WTC11 (cell line): ENCODE results near the gene HBB. TPM values are rescaled to one million over a fixed set of nuclear protein-coding genes. Genes with fewer than 3 reads are reported as not detected.

Experiments used
- ATAC-seq: fragments of 200-7000 bp; cut with Tn5 transposase; 2 replicates; pipeline ENCODE4 v1.10.0; 2021; ENCODE audit warnings: mild to moderate bottlenecking, moderate library complexity
- CTCF ChIA-PET: fragments of 300-600 bp; sonication (Branson Sonifier 250); formaldehyde crosslinking; loops from one replicate; lab custom pipeline; 2021; ENCODE audit warnings: antibody characterized with exemption; lab: Charles Lee
- POLR2A ChIA-PET: fragments of 350-600 bp; sonication (Branson Sonifier 250); formaldehyde crosslinking; loops from one replicate; lab custom pipeline; 2021; ENCODE audit warnings: antibody characterized with exemption; lab: Charles Lee
- DNase-seq: peaks from one replicate; pipeline ENCODE4 v3.0.0; 2021; ENCODE audit warnings: low spot score
- H3K27ac Mint-ChIP-seq: 2 replicates; pipeline ENCODE4 v1.8.0; 2021; ENCODE audit warnings: mixed read lengths
- H3K27me3 Mint-ChIP-seq: 2 replicates; pipeline ENCODE4 v1.8.0; 2021; ENCODE audit warnings: low read depth, mild to moderate bottlenecking, moderate library complexity, mixed read lengths
- H3K36me3 Mint-ChIP-seq: 2 replicates; pipeline ENCODE4 v1.8.0; 2021; ENCODE audit warnings: mixed read lengths
- H3K4me1 Mint-ChIP-seq: 2 replicates; pipeline ENCODE4 v1.8.0; 2022; ENCODE audit warnings: mixed read lengths
- H3K4me3 Mint-ChIP-seq: 2 replicates; pipeline ENCODE4 v1.8.0; 2021; ENCODE audit warnings: mild to moderate bottlenecking, moderate library complexity, mixed read lengths
- H3K9me3 Mint-ChIP-seq: 2 replicates; pipeline ENCODE4 v1.8.0; 2021; ENCODE audit warnings: mixed read lengths
- CREB1 ChIP-seq: sonication (generic); formaldehyde crosslinking; IDR thresholded peaks from 2 replicates; pipeline ENCODE4 v1.8.0; 2023; ENCODE audit warnings: mild to moderate bottlenecking, missing genetic modification reagents
- OVOL2 ChIP-seq: fragments of 250-450 bp; sonication (Bioruptor Pico); IDR thresholded peaks from 2 replicates; pipeline ENCODE4 v1.9.0; 2021; ENCODE audit warnings: mild to moderate bottlenecking, borderline replicate concordance
- SMAD3 ChIP-seq: sonication (generic); formaldehyde crosslinking; IDR thresholded peaks from 2 replicates; pipeline ENCODE4 v1.8.0; 2022; ENCODE audit warnings: missing genetic modification reagents, mild to moderate bottlenecking, borderline replicate concordance
- SOX15 ChIP-seq: fragments of 250-450 bp; sonication (Bioruptor Pico); IDR thresholded peaks from 2 replicates; pipeline ENCODE4 v1.9.0; 2021; ENCODE audit warnings: mild to moderate bottlenecking
- SP1 ChIP-seq: sonication (generic); formaldehyde crosslinking; conservative IDR thresholded peaks from 2 replicates; pipeline ENCODE4 v1.8.1; 2022; ENCODE audit warnings: missing genetic modification reagents
- TCF7 ChIP-seq: sonication (generic); formaldehyde crosslinking; IDR thresholded peaks from 2 replicates; pipeline ENCODE4 v1.8.0; 2022; ENCODE audit warnings: mild to moderate bottlenecking, low read depth, missing genetic modification reagents, moderate library complexity
- TEAD4 ChIP-seq: sonication (generic); formaldehyde crosslinking; IDR thresholded peaks from 2 replicates; pipeline ENCODE4 v1.8.0; 2022; ENCODE audit warnings: mild to moderate bottlenecking, missing genetic modification reagents
- ZBTB21 ChIP-seq: sonication (generic); formaldehyde crosslinking; IDR thresholded peaks from 2 replicates; pipeline ENCODE4 v1.8.1; 2023; ENCODE audit warnings: mild to moderate bottlenecking, missing genetic modification reagents, borderline replicate concordance
- ZNF423 ChIP-seq: fragments of 250-450 bp; sonication (Bioruptor Pico); IDR thresholded peaks from 2 replicates; pipeline ENCODE4 v2.1.2; 2022; ENCODE audit warnings: mild to moderate bottlenecking, moderate library complexity
- total RNA-seq: library from RNA; stranded (reverse); gene quantifications from 3 replicates; pipeline ENCODE4 v1.2.3, GENCODE V29; 2021
- TF ChIP-seq, protein P1 (sequence below): sonication (generic); formaldehyde crosslinking; IDR thresholded peaks from 2 replicates; pipeline ENCODE4 v1.8.1; 2023; ENCODE audit warnings: mild to moderate bottlenecking, missing genetic modification reagents, moderate library complexity
- TF ChIP-seq, protein P2 (sequence below): sonication (generic); formaldehyde crosslinking; IDR thresholded peaks from 2 replicates; pipeline ENCODE4 v1.8.1; 2023; ENCODE audit warnings: mild to moderate bottlenecking, moderate library complexity, missing genetic modification reagents
- TF ChIP-seq, protein P3 (sequence below): fragments of 250-450 bp; sonication (Bioruptor Pico); IDR thresholded peaks from 2 replicates; pipeline ENCODE4 v1.8.0; 2021; ENCODE audit warnings: mild to moderate bottlenecking
- TF ChIP-seq, protein P4 (sequence below): fragments of 250-450 bp; sonication (Bioruptor Pico); IDR thresholded peaks from 2 replicates; pipeline ENCODE4 v2.1.2; 2022; ENCODE audit warnings: mild to moderate bottlenecking, moderate library complexity
- TF ChIP-seq, protein P5 (sequence below): sonication (generic); formaldehyde crosslinking; IDR thresholded peaks from 2 replicates; pipeline ENCODE4 v1.8.1; 2023; ENCODE audit warnings: mild to moderate bottlenecking, missing genetic modification reagents
- TF ChIP-seq, protein P6 (sequence below): sonication (generic); formaldehyde crosslinking; IDR thresholded peaks from 2 replicates; pipeline ENCODE4 v1.8.1; 2022; ENCODE audit warnings: low read depth, missing genetic modification reagents, borderline replicate concordance
- TF ChIP-seq, protein P7 (sequence below): sonication (generic); formaldehyde crosslinking; IDR thresholded peaks from 2 replicates; pipeline ENCODE4 v1.8.0; 2022; ENCODE audit warnings: mild to moderate bottlenecking, missing genetic modification reagents
- TF ChIP-seq, protein P8 (sequence below): fragments of 250-450 bp; sonication (Bioruptor Pico); IDR thresholded peaks from 2 replicates; pipeline ENCODE4 v1.9.0; 2021; ENCODE audit warnings: mild to moderate bottlenecking
- TF ChIP-seq, protein P9 (sequence below): sonication (generic); formaldehyde crosslinking; IDR thresholded peaks from 2 replicates; pipeline ENCODE4 v1.8.0; 2022; ENCODE audit warnings: mild to moderate bottlenecking, missing genetic modification reagents
- TF ChIP-seq, protein P10 (sequence below): sonication (generic); formaldehyde crosslinking; conservative IDR thresholded peaks from 2 replicates; pipeline ENCODE4 v1.8.1; 2022; ENCODE audit warnings: mild to moderate bottlenecking, missing genetic modification reagents
- TF ChIP-seq, protein P11 (sequence below): sonication (generic); formaldehyde crosslinking; IDR thresholded peaks from 2 replicates; pipeline ENCODE4 v1.8.0; 2022; ENCODE audit warnings: mild to moderate bottlenecking, missing genetic modification reagents

The HBB gene
- total RNA-seq, 1 experiment from 2014 or later = not detected

DNA sequence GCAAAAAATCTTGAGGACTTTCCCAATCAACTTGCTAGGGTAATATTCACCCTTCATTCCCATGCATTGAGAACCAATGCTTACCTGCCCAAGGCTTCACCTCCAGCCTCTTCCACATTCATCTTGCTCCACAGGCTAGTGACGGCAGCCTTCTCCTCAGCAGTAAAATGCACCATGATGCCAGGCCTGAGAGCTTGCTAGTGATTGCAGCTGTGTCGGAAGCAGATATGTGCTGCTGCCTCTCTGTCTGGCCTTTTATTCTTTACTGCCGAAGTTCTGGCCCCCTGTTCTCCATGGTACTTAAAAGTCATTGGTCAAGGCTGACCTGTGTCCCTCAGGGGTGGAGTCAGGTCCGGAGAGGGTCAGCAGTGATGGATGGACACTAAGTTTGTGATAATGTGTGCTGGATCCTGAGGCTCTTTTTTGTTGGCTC lies 42.9 kb upstream of the HBB start, which contains the start of gene HBE1:
HBE1 (minus strand) TSS at position 231 of the 433 bp plus-strand sequence; CDS start at position 176, 55 bp downstream.
- TF ChIP-seq, protein P1, sequence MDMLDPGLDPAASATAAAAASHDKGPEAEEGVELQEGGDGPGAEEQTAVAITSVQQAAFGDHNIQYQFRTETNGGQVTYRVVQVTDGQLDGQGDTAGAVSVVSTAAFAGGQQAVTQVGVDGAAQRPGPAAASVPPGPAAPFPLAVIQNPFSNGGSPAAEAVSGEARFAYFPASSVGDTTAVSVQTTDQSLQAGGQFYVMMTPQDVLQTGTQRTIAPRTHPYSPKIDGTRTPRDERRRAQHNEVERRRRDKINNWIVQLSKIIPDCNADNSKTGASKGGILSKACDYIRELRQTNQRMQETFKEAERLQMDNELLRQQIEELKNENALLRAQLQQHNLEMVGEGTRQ = no peak
- TF ChIP-seq, protein P2, sequence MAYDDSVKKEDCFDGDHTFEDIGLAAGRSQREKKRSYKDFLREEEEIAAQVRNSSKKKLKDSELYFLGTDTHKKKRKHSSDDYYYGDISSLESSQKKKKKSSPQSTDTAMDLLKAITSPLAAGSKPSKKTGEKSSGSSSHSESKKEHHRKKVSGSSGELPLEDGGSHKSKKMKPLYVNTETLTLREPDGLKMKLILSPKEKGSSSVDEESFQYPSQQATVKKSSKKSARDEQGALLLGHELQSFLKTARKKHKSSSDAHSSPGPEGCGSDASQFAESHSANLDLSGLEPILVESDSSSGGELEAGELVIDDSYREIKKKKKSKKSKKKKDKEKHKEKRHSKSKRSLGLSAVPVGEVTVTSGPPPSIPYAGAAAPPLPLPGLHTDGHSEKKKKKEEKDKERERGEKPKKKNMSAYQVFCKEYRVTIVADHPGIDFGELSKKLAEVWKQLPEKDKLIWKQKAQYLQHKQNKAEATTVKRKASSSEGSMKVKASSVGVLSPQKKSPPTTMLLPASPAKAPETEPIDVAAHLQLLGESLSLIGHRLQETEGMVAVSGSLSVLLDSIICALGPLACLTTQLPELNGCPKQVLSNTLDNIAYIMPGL (CRISPR knock-in tag) = no peak
- Mint-ChIP-seq H3K27me3 (no peaks in the 10 kb centered on the region), H3K9me3 (no peaks in the 10 kb centered on the region), H3K4me3 (no peak within 1 kb of the TSS), H3K4me1 (peaks cover 5% of the 10 kb centered on the region), H3K27ac (no peak within 1 kb of the TSS), H3K36me3 (no peaks in the 10 kb centered on the region)
- no peak for ATAC-seq
- CTCF ChIA-PET = no interaction called here
- POLR2A ChIA-PET = interaction anchor here (1.0 kb wide), 1 partner anchor 10 kb away, joined by 3 read pairs; no protein-coding TSS in a partner anchor
- no peak for DNase-seq

DNA sequence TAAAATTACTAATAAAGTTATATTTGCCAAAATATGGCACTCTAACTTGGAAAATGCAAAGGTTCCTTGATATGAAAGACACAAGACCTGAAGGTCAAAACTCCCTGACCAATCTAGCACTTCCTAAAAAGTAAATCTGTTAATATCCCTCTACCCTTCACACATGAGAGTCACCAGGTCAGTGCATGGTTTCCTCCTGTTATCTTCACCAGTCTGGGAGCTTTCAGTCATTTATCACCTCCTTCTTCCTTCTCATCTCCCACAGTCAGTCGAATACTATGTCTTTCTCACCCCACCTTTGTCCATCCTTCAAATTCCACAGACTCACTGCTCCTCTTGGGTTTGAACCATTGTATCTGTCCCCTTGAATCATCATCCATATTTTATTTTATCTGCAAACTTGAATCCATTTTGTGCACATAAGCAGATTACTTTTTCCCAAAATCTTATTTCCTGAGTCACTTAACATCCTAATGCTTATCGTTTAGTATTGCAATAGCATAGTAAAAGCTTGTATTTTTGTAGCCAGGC lies 40.2 kb upstream of the HBB start:
- CTCF ChIA-PET = no interaction called here
- Mint-ChIP-seq H3K4me1 (no peaks in the 10 kb centered on the region; the same call in 1 of the 2 replicates), H3K4me3 (no peak overlapping the region), H3K36me3 (no peaks in the 10 kb centered on the region), H3K9me3 (0 out of 2 replicates have a peak, but pooled peaks cover 3% of the 10 kb centered on the region), H3K27me3 (no peaks in the 10 kb centered on the region), H3K27ac (no peak overlapping the region)
- DNase-seq (no peak), ATAC-seq (no peak)
- POLR2A ChIA-PET = no interaction called here
- TF ChIP-seq ZBTB21 (CRISPR knock-in tag) (no peak), CREB1 (CRISPR knock-in tag) (no peak), OVOL2 (no peak), TCF7 (no peak), TEAD4 (no peak), ZNF423 (CRISPR knock-in tag) (no peak), SOX15 (CRISPR knock-in tag) (no peak), SMAD3 (CRISPR knock-in tag) (no peak), SP1 (CRISPR knock-in tag) (no peak)
- TF ChIP-seq, protein P3, sequence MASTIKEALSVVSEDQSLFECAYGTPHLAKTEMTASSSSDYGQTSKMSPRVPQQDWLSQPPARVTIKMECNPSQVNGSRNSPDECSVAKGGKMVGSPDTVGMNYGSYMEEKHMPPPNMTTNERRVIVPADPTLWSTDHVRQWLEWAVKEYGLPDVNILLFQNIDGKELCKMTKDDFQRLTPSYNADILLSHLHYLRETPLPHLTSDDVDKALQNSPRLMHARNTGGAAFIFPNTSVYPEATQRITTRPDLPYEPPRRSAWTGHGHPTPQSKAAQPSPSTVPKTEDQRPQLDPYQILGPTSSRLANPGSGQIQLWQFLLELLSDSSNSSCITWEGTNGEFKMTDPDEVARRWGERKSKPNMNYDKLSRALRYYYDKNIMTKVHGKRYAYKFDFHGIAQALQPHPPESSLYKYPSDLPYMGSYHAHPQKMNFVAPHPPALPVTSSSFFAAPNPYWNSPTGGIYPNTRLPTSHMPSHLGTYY = no peak
- TF ChIP-seq, protein P4, sequence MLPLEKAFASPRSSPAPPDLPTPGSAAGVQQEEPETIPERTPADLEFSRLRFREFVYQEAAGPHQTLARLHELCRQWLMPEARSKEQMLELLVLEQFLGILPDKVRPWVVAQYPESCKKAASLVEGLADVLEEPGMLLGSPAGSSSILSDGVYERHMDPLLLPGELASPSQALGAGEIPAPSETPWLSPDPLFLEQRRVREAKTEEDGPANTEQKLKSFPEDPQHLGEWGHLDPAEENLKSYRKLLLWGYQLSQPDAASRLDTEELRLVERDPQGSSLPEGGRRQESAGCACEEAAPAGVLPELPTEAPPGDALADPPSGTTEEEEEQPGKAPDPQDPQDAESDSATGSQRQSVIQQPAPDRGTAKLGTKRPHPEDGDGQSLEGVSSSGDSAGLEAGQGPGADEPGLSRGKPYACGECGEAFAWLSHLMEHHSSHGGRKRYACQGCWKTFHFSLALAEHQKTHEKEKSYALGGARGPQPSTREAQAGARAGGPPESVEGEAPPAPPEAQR = no peak
- TF ChIP-seq, protein P5, sequence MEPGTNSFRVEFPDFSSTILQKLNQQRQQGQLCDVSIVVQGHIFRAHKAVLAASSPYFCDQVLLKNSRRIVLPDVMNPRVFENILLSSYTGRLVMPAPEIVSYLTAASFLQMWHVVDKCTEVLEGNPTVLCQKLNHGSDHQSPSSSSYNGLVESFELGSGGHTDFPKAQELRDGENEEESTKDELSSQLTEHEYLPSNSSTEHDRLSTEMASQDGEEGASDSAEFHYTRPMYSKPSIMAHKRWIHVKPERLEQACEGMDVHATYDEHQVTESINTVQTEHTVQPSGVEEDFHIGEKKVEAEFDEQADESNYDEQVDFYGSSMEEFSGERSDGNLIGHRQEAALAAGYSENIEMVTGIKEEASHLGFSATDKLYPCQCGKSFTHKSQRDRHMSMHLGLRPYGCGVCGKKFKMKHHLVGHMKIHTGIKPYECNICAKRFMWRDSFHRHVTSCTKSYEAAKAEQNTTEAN = no peak
- TF ChIP-seq, protein P6, sequence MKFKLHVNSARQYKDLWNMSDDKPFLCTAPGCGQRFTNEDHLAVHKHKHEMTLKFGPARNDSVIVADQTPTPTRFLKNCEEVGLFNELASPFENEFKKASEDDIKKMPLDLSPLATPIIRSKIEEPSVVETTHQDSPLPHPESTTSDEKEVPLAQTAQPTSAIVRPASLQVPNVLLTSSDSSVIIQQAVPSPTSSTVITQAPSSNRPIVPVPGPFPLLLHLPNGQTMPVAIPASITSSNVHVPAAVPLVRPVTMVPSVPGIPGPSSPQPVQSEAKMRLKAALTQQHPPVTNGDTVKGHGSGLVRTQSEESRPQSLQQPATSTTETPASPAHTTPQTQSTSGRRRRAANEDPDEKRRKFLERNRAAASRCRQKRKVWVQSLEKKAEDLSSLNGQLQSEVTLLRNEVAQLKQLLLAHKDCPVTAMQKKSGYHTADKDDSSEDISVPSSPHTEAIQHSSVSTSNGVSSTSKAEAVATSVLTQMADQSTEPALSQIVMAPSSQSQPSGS (CRISPR knock-in tag) = no peak
- TF ChIP-seq, protein P7, sequence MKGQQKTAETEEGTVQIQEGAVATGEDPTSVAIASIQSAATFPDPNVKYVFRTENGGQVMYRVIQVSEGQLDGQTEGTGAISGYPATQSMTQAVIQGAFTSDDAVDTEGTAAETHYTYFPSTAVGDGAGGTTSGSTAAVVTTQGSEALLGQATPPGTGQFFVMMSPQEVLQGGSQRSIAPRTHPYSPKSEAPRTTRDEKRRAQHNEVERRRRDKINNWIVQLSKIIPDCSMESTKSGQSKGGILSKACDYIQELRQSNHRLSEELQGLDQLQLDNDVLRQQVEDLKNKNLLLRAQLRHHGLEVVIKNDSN (CRISPR knock-in tag) = no peak
- TF ChIP-seq, protein P8, sequence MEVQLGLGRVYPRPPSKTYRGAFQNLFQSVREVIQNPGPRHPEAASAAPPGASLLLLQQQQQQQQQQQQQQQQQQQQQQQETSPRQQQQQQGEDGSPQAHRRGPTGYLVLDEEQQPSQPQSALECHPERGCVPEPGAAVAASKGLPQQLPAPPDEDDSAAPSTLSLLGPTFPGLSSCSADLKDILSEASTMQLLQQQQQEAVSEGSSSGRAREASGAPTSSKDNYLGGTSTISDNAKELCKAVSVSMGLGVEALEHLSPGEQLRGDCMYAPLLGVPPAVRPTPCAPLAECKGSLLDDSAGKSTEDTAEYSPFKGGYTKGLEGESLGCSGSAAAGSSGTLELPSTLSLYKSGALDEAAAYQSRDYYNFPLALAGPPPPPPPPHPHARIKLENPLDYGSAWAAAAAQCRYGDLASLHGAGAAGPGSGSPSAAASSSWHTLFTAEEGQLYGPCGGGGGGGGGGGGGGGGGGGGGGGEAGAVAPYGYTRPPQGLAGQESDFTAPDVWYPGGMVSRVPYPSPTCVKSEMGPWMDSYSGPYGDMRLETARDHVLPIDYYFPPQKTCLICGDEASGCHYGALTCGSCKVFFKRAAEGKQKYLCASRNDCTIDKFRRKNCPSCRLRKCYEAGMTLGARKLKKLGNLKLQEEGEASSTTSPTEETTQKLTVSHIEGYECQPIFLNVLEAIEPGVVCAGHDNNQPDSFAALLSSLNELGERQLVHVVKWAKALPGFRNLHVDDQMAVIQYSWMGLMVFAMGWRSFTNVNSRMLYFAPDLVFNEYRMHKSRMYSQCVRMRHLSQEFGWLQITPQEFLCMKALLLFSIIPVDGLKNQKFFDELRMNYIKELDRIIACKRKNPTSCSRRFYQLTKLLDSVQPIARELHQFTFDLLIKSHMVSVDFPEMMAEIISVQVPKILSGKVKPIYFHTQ = no peak
- TF ChIP-seq, protein P9, sequence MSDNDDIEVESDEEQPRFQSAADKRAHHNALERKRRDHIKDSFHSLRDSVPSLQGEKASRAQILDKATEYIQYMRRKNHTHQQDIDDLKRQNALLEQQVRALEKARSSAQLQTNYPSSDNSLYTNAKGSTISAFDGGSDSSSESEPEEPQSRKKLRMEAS (CRISPR knock-in tag) = no peak
- TF ChIP-seq, protein P10, sequence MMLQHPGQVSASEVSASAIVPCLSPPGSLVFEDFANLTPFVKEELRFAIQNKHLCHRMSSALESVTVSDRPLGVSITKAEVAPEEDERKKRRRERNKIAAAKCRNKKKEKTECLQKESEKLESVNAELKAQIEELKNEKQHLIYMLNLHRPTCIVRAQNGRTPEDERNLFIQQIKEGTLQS = no peak
- TF ChIP-seq, protein P11, sequence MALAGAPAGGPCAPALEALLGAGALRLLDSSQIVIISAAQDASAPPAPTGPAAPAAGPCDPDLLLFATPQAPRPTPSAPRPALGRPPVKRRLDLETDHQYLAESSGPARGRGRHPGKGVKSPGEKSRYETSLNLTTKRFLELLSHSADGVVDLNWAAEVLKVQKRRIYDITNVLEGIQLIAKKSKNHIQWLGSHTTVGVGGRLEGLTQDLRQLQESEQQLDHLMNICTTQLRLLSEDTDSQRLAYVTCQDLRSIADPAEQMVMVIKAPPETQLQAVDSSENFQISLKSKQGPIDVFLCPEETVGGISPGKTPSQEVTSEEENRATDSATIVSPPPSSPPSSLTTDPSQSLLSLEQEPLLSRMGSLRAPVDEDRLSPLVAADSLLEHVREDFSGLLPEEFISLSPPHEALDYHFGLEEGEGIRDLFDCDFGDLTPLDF (CRISPR knock-in tag) = no peak
